ENCODE measurements around the gene BLID. TPM values are rescaled to one million over a fixed set of nuclear protein-coding genes. Genes with fewer than 3 reads are reported as not detected.

Gene BLID
- total RNA-seq, 1 experiment from 2014 or later = not detected

DNA sequence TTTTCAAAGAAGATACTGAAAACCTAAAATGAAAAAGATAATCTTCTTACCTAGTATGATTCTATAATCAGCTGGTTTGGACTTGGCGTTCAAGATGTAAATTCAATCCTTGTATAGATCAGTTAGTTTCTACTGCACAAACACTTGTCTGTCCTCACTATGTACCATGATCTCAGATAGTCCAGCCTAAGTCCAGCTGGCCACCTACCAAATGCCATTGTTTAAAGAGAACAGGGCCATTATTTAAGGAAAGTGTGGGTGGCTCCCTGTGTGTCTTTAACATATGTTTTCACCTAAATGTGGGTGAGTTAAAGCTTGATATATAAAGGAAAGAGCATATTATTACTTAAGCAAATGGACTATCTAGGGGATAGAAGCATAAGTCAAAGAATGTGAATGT lies 38.6 kb downstream of the BLID start:
- no peak overlapping the region for H4K5ac ChIP-seq (ENCODE audit: insufficient read length, low read depth, low read length)
- Mint-ChIP-seq H3K27me3 (ENCODE audit: low read depth) (peaks cover 7% of the 10 kb centered on the region), H3K4me1 (no peaks in the 10 kb centered on the region), H3K36me3 (ENCODE audit: insufficient read depth in 1 of 3, low read depth in 3 of 3) (no peaks in the 10 kb centered on the region), H3K27ac (no peak overlapping the region), H3K9me3 (no peaks in the 10 kb centered on the region), H3K4me3 (no peak overlapping the region)
- H2AFZ ChIP-seq (ENCODE audit: low read length) = no peak overlapping the region
- DNase-seq = no peak
- no peak overlapping the region for H3K14ac ChIP-seq (ENCODE audit: insufficient read depth, low read length)
- no peaks in the 10 kb centered on the region for H3K23me2 ChIP-seq (ENCODE audit: insufficient read length, low read depth, low read length, poor library complexity, severe bottlenecking)
- no peak overlapping the region for H2AK5ac ChIP-seq (ENCODE audit: insufficient read length, low read length)
- no peak overlapping the region for H3T11ph ChIP-seq (ENCODE audit: low read length)
- no peak overlapping the region for H2BK20ac ChIP-seq (ENCODE audit: low read depth, low read length, poor library complexity, severe bottlenecking)
- H3K9ac ChIP-seq (ENCODE audit: extremely low read depth, insufficient read length, low read length) = no peak overlapping the region
- H4K20me1 ChIP-seq (ENCODE audit: control insufficient read depth, insufficient read depth, insufficient read length) = no peaks in the 10 kb centered on the region
- no CpG with 5 or more reads among the region's 1 CpG for WGBS (ENCODE audit: extremely low coverage, insufficient read length, low lambda C conversion rate)
- no peak overlapping the region for H3K27ac ChIP-seq (ENCODE audit: insufficient read length, low read depth, low read length)
- H3K9me3 ChIP-seq (ENCODE audit: control insufficient read depth, low read depth, low read length) = no peaks in the 10 kb centered on the region
- no peak overlapping the region for H2BK5ac ChIP-seq (ENCODE audit: insufficient read length, low read length)
- H3K27me3 ChIP-seq (ENCODE audit: insufficient read depth, low read length) = no peaks in the 10 kb centered on the region
- TF ChIP-seq, protein P1, sequence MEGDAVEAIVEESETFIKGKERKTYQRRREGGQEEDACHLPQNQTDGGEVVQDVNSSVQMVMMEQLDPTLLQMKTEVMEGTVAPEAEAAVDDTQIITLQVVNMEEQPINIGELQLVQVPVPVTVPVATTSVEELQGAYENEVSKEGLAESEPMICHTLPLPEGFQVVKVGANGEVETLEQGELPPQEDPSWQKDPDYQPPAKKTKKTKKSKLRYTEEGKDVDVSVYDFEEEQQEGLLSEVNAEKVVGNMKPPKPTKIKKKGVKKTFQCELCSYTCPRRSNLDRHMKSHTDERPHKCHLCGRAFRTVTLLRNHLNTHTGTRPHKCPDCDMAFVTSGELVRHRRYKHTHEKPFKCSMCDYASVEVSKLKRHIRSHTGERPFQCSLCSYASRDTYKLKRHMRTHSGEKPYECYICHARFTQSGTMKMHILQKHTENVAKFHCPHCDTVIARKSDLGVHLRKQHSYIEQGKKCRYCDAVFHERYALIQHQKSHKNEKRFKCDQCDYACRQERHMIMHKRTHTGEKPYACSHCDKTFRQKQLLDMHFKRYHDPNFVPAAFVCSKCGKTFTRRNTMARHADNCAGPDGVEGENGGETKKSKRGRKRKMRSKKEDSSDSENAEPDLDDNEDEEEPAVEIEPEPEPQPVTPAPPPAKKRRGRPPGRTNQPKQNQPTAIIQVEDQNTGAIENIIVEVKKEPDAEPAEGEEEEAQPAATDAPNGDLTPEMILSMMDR (conservative IDR thresholded peaks at IDR 0.05) = no peak
- H2BK120ac ChIP-seq (ENCODE audit: low read depth, low read length, poor library complexity, severe bottlenecking) = no peak overlapping the region
- no peak overlapping the region for H4K8ac ChIP-seq (replicated peaks; ENCODE audit: insufficient read length, low read depth, low read length)
- no peak overlapping the region for H3K56ac ChIP-seq (ENCODE audit: insufficient read length, low read depth, low read length)
- no peak overlapping the region for H3K18ac ChIP-seq (ENCODE audit: insufficient read length, low read depth, low read length)
- H2BK12ac ChIP-seq (ENCODE audit: insufficient read length, low read depth, low read length) = no peak overlapping the region
- no peaks in the 10 kb centered on the region for H3K79me2 ChIP-seq (ENCODE audit: insufficient read depth, low read length)
- no peak overlapping the region for H4K91ac ChIP-seq (ENCODE audit: insufficient read length, low read depth, low read length)
- no peak overlapping the region for H3K4me2 ChIP-seq (ENCODE audit: insufficient read depth, insufficient read length, low read length)
- H3K4me1 ChIP-seq (ENCODE audit: insufficient read depth, low read length) = no peaks in the 10 kb centered on the region
- H3K79me1 ChIP-seq (ENCODE audit: insufficient read depth, low read depth, low read length, poor library complexity, severe bottlenecking) = no peaks in the 10 kb centered on the region
- no peak overlapping the region for H3K23ac ChIP-seq (ENCODE audit: insufficient read length, low read depth, low read length)
- no peak overlapping the region for H2BK15ac ChIP-seq (ENCODE audit: low read depth, low read length)
- no peak overlapping the region for H3K4ac ChIP-seq (ENCODE audit: low read depth, low read length)
